GM19193 (cell line): Measurements from ENCODE around the gene PTPRB.

Source experiments
- POLR2A ChIP-seq: IDR thresholded peaks from 4 replicates; pipeline ENCODE4 v1.6.1; 2011; ENCODE audit not compliant: insufficient read depth, insufficient read length; ENCODE audit errors: extremely low read depth

PTPRB gene

GRCh38 chr12:70652451-70652850, 15.2 kb upstream of the PTPRB start:
- no peak for TF ChIP-seq POLR2A

- no peak for TF ChIP-seq POLR2A
Observed at GRCh38 chr12:70648831-70649230, 11.6 kb upstream of the PTPRB start.

- TF ChIP-seq POLR2A: no peak
Observed at GRCh38 chr12:70648191-70648590, 11.0 kb upstream of the PTPRB start.

- no peak for TF ChIP-seq POLR2A
Observed at GRCh38 chr12:70646850-70647249, 9.6 kb upstream of the PTPRB start.

GRCh38 chr12:70645494-70646317, 8.5 kb upstream of the PTPRB start:
- no peak for TF ChIP-seq POLR2A

GRCh38 chr12:70644861-70645260, 7.6 kb upstream of the PTPRB start:
- TF ChIP-seq POLR2A: no peak

GRCh38 chr12:70643939-70644338, 6.7 kb upstream of the PTPRB start:
- TF ChIP-seq POLR2A: no peak

GRCh38 chr12:70641691-70642090, 4.5 kb upstream of the PTPRB start:
- TF ChIP-seq POLR2A: no peak

GRCh38 chr12:70640901-70641300, 3.7 kb upstream of the PTPRB start:
- no peak for TF ChIP-seq POLR2A

GRCh38 chr12:70639535-70639934, 2.3 kb upstream of the PTPRB start:
- no peak for TF ChIP-seq POLR2A

GRCh38 chr12:70638639-70639360, 1.6 kb upstream of the PTPRB start:
- no peak for TF ChIP-seq POLR2A

- no peak for TF ChIP-seq POLR2A
Observed at GRCh38 chr12:70635755-70636154, 1.5 kb downstream of the PTPRB start.

GRCh38 chr12:70628701-70629480, 8.3 kb downstream of the PTPRB start:
- TF ChIP-seq POLR2A: no peak

- no peak for TF ChIP-seq POLR2A
Observed at GRCh38 chr12:70627677-70628076, 9.6 kb downstream of the PTPRB start.

GRCh38 chr12:70626180-70626579, 11.0 kb downstream of the PTPRB start:
- TF ChIP-seq POLR2A: no peak
